H1 (cell line): ENCODE data around the gene ZNF699. TPM values are rescaled to one million over a fixed set of nuclear protein-coding genes. Genes with fewer than 3 reads are reported as not detected.

Experiments
- CTCF ChIA-PET: fragments of 300-600 bp; sonication (Branson Sonifier 250); formaldehyde crosslinking; loops from one replicate; lab custom pipeline; 2021; ENCODE audit not compliant: partially characterized antibody; lab: Charles Lee
- POLR2A ChIA-PET: fragments of 300-600 bp; sonication (Branson Sonifier 250); formaldehyde crosslinking; loops from one replicate; lab custom pipeline; 2021; ENCODE audit warnings: inconsistent platforms; ENCODE audit not compliant: partially characterized antibody; lab: Charles Lee
- DNase-seq, 2 experiments: peaks; one replicate each; pipeline versions ENCODE4 v3.0.0 to v3.0.0-alpha.2; 2010 to 2022; ENCODE audit warnings: low spot score in 2 of 2, low read depth in 1 of 2, mixed read lengths in 1 of 2
- FAIRE-seq: peaks from 2 replicates; lab custom pipeline; 2011; peaks lifted over from hg19 to GRCh38; lab: Jason Lieb, UNC
- H2AFZ ChIP-seq: 2 replicates; pipeline ENCODE4 v1.8.1; 2012; ENCODE audit warnings: low read length, inconsistent platforms
- H2AK5ac ChIP-seq: 2 replicates; pipeline ENCODE4 v1.6.1; 2013; ENCODE audit warnings: low read depth, low read length
- H2BK120ac ChIP-seq: replicated peaks from 2 replicates; pipeline ENCODE3; 2013; ENCODE audit warnings: low read depth, low read length, inconsistent platforms
- H2BK12ac ChIP-seq: 2 replicates; pipeline ENCODE4 v1.6.1; 2013; ENCODE audit warnings: low read depth, low read length
- H2BK15ac ChIP-seq: 2 replicates; pipeline ENCODE4 v1.6.1; 2013; ENCODE audit warnings: low read length
- H2BK20ac ChIP-seq: 2 replicates; pipeline ENCODE4 v1.6.1; 2013; ENCODE audit warnings: low read length
- H2BK5ac ChIP-seq: 2 replicates; pipeline ENCODE4 v1.6.1; 2013; ENCODE audit warnings: low read depth, low read length
- H3K14ac ChIP-seq: 2 replicates; pipeline ENCODE4 v1.6.1; 2013; ENCODE audit warnings: inconsistent platforms; ENCODE audit not compliant: insufficient read length
- H3K18ac ChIP-seq: 2 replicates; pipeline ENCODE4 v1.6.1; 2013; ENCODE audit warnings: low read length; ENCODE audit errors: extremely low read depth
- H3K23ac ChIP-seq: 2 replicates; pipeline ENCODE4 v1.6.1; 2013; ENCODE audit warnings: inconsistent platforms; ENCODE audit not compliant: insufficient read length
- H3K23me2 ChIP-seq: 2 replicates; pipeline ENCODE4 v1.6.1; 2013; ENCODE audit warnings: low read depth, low read length
- H3K27ac ChIP-seq: 2 replicates; pipeline ENCODE4 v1.6.1; 2011; ENCODE audit warnings: low read depth, low read length, inconsistent platforms
- H3K27me3 ChIP-seq, 4 experiments: replicated peaks in 1 of 4; 1 replicate in 1 of 4; 2 replicates in 3 of 4; pipeline versions ENCODE4 v1.6.1 to v1.8.1; 2011 to 2013; ENCODE audit warnings: low read length in 3 of 4, mild to moderate bottlenecking in 3 of 4, inconsistent platforms in 2 of 4, mixed read lengths in 2 of 4, moderate library complexity in 1 of 4; ENCODE audit not compliant: control insufficient read depth in 3 of 4, insufficient read depth in 3 of 4; ENCODE audit errors: extremely low read depth in 1 of 4
- H3K36me3 ChIP-seq, 4 experiments: 2 replicates each; pipeline versions ENCODE4 v1.6.1 to v1.8.1; 2011 to 2013; ENCODE audit warnings: mild to moderate bottlenecking in 4 of 4, low read length in 3 of 4, moderate library complexity in 2 of 4, control low read depth in 1 of 4, inconsistent platforms in 1 of 4; ENCODE audit not compliant: insufficient read depth in 4 of 4, control insufficient read depth in 2 of 4
- H3K4ac ChIP-seq: replicated peaks from 2 replicates; pipeline ENCODE3; 2013; ENCODE audit warnings: low read length, low read depth, mixed read lengths, inconsistent platforms; ENCODE audit not compliant: insufficient read length
- H3K4me1 ChIP-seq, 4 experiments: replicated peaks in 1 of 4; 1 replicate in 1 of 4; 2 replicates in 3 of 4; pipeline versions ENCODE4 v1.6.1 to v1.8.1; 2011 to 2013; ENCODE audit warnings: low read length in 3 of 4, inconsistent platforms in 2 of 4, mixed read lengths in 1 of 4; ENCODE audit not compliant: insufficient read depth in 4 of 4, control insufficient read depth in 3 of 4
- H3K4me2 ChIP-seq, 2 experiments: 2 replicates each; pipeline versions ENCODE4 v1.6.1 to v1.8.1; 2011 to 2013; ENCODE audit warnings: low read depth in 2 of 2, low read length in 2 of 2, control low read depth in 1 of 2, inconsistent platforms in 1 of 2, mild to moderate bottlenecking in 1 of 2; ENCODE audit not compliant: insufficient read depth in 1 of 2
- H3K4me3 ChIP-seq, 4 experiments: fragments of 200-600, 300-600 bp in 1 of 4; sonication (generic), shearing (Covaris generic), sonication (Bioruptor Twin) in 1 of 4; 2 replicates each; pipeline versions ENCODE4 v1.5.1 to v1.8.1; 2011 to 2016; ENCODE audit warnings: low read length in 4 of 4, low read depth in 3 of 4, control low read depth in 2 of 4, inconsistent platforms in 2 of 4, mild to moderate bottlenecking in 2 of 4, mixed read lengths in 1 of 4, moderate library complexity in 1 of 4; ENCODE audit not compliant: insufficient read depth in 2 of 4; ENCODE audit errors: extremely low read depth in 1 of 4
- H3K56ac ChIP-seq: replicated peaks from 2 replicates; pipeline ENCODE3; 2013; ENCODE audit warnings: low read depth, mild to moderate bottlenecking, mixed read lengths, low read length, inconsistent platforms; ENCODE audit not compliant: insufficient read length
- H3K79me1 ChIP-seq: 2 replicates; pipeline ENCODE4 v1.6.1; 2013; ENCODE audit warnings: low read depth, low read length, control low read depth
- H3K79me2 ChIP-seq, 2 experiments: 2 replicates each; pipeline versions ENCODE4 v1.6.1 to v1.8.1; 2012 to 2013; ENCODE audit warnings: low read length in 2 of 2, mild to moderate bottlenecking in 2 of 2, inconsistent platforms in 1 of 2; ENCODE audit not compliant: insufficient read depth in 2 of 2, control insufficient read depth in 1 of 2
- H3K9ac ChIP-seq, 4 experiments: replicated peaks in 1 of 4; 1 replicate in 1 of 4; 2 replicates in 3 of 4; pipeline versions ENCODE4 v1.6.1 to v1.8.1; 2011 to 2013; ENCODE audit warnings: low read depth in 3 of 4, low read length in 3 of 4, control low read depth in 2 of 4, mild to moderate bottlenecking in 2 of 4, moderate library complexity in 2 of 4, inconsistent platforms in 1 of 4; ENCODE audit errors: extremely low read depth in 1 of 4
- H3K9me3 ChIP-seq, 2 experiments: 2 replicates each; pipeline versions ENCODE4 v1.6.1 to v1.8.1; 2012 to 2013; ENCODE audit warnings: mild to moderate bottlenecking in 2 of 2, moderate library complexity in 2 of 2, control low read depth in 1 of 2, inconsistent platforms in 1 of 2, low read depth in 1 of 2, low read length in 1 of 2, mixed read lengths in 1 of 2; ENCODE audit not compliant: insufficient read depth in 2 of 2
- H4K20me1 ChIP-seq, 2 experiments: replicated peaks in 1 of 2; 2 replicates each; pipeline versions ENCODE3 to v1.8.1; 2011 to 2013; ENCODE audit warnings: inconsistent platforms in 2 of 2, low read length in 2 of 2, mild to moderate bottlenecking in 1 of 2; ENCODE audit not compliant: insufficient read depth in 2 of 2, control insufficient read depth in 1 of 2
- H4K5ac ChIP-seq: 2 replicates; pipeline ENCODE4 v1.6.1; 2013; ENCODE audit warnings: low read length, low read depth, mixed read lengths, inconsistent platforms; ENCODE audit not compliant: insufficient read length
- H4K8ac ChIP-seq: 2 replicates; pipeline ENCODE4 v1.8.0; 2013; ENCODE audit warnings: mild to moderate bottlenecking, moderate library complexity, low read length, inconsistent platforms; ENCODE audit not compliant: insufficient read depth; ENCODE audit errors: extremely low read depth
- H4K91ac ChIP-seq: replicated peaks from 2 replicates; pipeline ENCODE3; 2013; ENCODE audit warnings: low read length, mixed read lengths, inconsistent platforms; ENCODE audit not compliant: insufficient read length
- BCL11A ChIP-seq, 2 experiments: IDR thresholded peaks; one replicate each; pipeline ENCODE4 v1.6.1; 2011; ENCODE audit warnings: low read depth in 2 of 2, low read length in 2 of 2, mild to moderate bottlenecking in 2 of 2
- CBX8 ChIP-seq: fragments of 300-800, 300-1000 bp; sonication (generic); IDR thresholded peaks from 2 replicates; pipeline ENCODE4 v1.7.1; 2016; ENCODE audit warnings: low read depth, low read length, borderline replicate concordance
- CEBPB ChIP-seq: IDR thresholded peaks from 2 replicates; pipeline ENCODE4 v1.6.1; 2012; ENCODE audit warnings: low read depth, low read length
- CHD1 ChIP-seq: IDR thresholded peaks from 2 replicates; pipeline ENCODE4 v1.6.1; 2012; ENCODE audit warnings: low read depth, low read length, improper control_type of control experiment
- CHD2 ChIP-seq: IDR thresholded peaks from 2 replicates; pipeline ENCODE4 v1.6.1; 2012; ENCODE audit warnings: low read length, improper control_type of control experiment
- EP300 ChIP-seq, 2 experiments: IDR thresholded peaks; 1 replicate in 1 of 2; 2 replicates in 1 of 2; pipeline ENCODE4 v1.6.1; 2011 to 2012; ENCODE audit warnings: low read depth in 2 of 2, low read length in 2 of 2, mild to moderate bottlenecking in 2 of 2, borderline replicate concordance in 1 of 2, inconsistent platforms in 1 of 2, moderate library complexity in 1 of 2
- GABPA ChIP-seq: IDR thresholded peaks from 2 replicates; pipeline ENCODE4 v1.6.1; 2011; ENCODE audit warnings: mild to moderate bottlenecking, low read length, moderate library complexity, borderline replicate concordance; ENCODE audit not compliant: insufficient read depth
- NANOG ChIP-seq: IDR thresholded peaks from 2 replicates; pipeline ENCODE4 v1.6.1; 2011; ENCODE audit warnings: low read length, low read depth, mild to moderate bottlenecking, inconsistent platforms; ENCODE audit not compliant: insufficient read depth, poor library complexity, severe bottlenecking
- POU5F1 ChIP-seq: IDR thresholded peaks from 2 replicates; pipeline ENCODE4 v1.6.1; 2011; ENCODE audit warnings: low read depth, mild to moderate bottlenecking, low read length, moderate library complexity
- RFX5 ChIP-seq: IDR thresholded peaks from 2 replicates; pipeline ENCODE4 v1.6.1; 2011; ENCODE audit warnings: low read depth, low read length, improper control_type of control experiment, borderline replicate concordance
- SIX5 ChIP-seq: IDR thresholded peaks from 2 replicates; pipeline ENCODE4 v1.6.1; 2011; ENCODE audit warnings: mild to moderate bottlenecking, low read depth, low read length
- SP1 ChIP-seq: IDR thresholded peaks from 2 replicates; pipeline ENCODE4 v1.6.1; 2011; ENCODE audit warnings: low read depth, low read length
- USF2 ChIP-seq: IDR thresholded peaks from 2 replicates; pipeline ENCODE4 v1.6.1; 2011; ENCODE audit warnings: low read length, improper control_type of control experiment
- ZNF274 ChIP-seq: IDR thresholded peaks from 2 replicates; pipeline ENCODE4 v1.7.0; 2012; ENCODE audit warnings: low read length, borderline replicate concordance; ENCODE audit errors: extremely low read depth
- WGBS, 2 experiments: shearing (Covaris generic) in 1 of 2; methylation state at CpG; one replicate each; pipeline versions ENCODE4 v1.1.6 to v1.1.7; 2013 to 2015; ENCODE audit warnings: low lambda C conversion rate in 2 of 2, mixed read lengths in 2 of 2, inconsistent platforms in 1 of 2, low coverage in 1 of 2, missing lambda C conversion rate in 1 of 2; ENCODE audit not compliant: insufficient replicate concordance in 2 of 2, insufficient coverage in 1 of 2, insufficient read length in 1 of 2; ENCODE audit errors: extremely low coverage in 1 of 2, missing lambda C conversion rate in 1 of 2; 5-methylcytosine and 5-hydroxymethylcytosine counted together
- polyA plus RNA-seq, 7 experiments: library from polyadenylated mRNA; depleted of rRNA in 3 of 7; stranded (reverse) in 5 of 7; unstranded in 2 of 7; fragments of >200 nt in 5 of 7; fragments of 200-250 nt in 2 of 7; gene quantifications; 1 replicate in 5 of 7; 2 replicates in 1 of 7; 4 replicates in 1 of 7; pipeline versions ENCODE4 v1.2.1 to v1.2.3, GENCODE V29; 2011 to 2013; ENCODE audit warnings: missing spikeins in 2 of 7, mixed read lengths in 2 of 7
- total RNA-seq: library from RNA; stranded (reverse); fragmentation: NEBNext Ultra II Directional; extraction: Animal tissue kit (Norgen Biotek cat#: 25700); gene quantifications from 2 replicates; pipeline ENCODE4 v1.2.1, GENCODE V29; 2021

Gene ZNF699
- total and polyA plus RNA-seq, 2 of the 8 experiments (the other 6 are each of a cell fraction or from before 2014, with no cell fraction given) = 1.00 to 3.3 TPM

DNA sequence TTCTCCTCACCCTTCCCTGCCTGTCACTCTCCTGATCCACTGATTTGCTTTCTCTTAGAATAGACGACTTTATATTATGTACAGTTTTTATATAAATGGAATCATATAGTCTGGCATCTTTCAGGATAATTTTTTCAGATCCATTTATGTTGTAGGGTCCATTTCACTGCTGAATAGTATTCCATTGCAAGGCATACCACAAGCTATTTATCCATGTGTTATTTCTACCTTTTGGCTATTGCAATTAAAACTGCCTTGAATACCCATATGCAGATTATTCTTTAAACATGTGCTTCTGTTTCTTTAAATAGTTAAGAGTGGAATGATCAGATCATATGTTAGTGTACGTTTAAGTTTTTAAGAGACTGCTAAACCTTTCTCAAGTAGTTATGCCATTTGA lies 35.4 kb upstream of the ZNF699 start:
- H2BK120ac ChIP-seq = no peak overlapping the region
- H2AK5ac ChIP-seq = no peak overlapping the region
- no peak overlapping the region for H3K18ac ChIP-seq
- no peaks in the 10 kb centered on the region for H3K4me1 ChIP-seq
- no peak overlapping the region for H3K4me3 ChIP-seq
- H3K9ac ChIP-seq = no peak overlapping the region
- H2BK12ac ChIP-seq = no peak overlapping the region
- no peaks in the 10 kb centered on the region for H3K79me1 ChIP-seq
- H3K56ac ChIP-seq = no peak overlapping the region
- no peaks in the 10 kb centered on the region for H3K23me2 ChIP-seq
- H3K79me2 ChIP-seq = no peaks in the 10 kb centered on the region
- H4K91ac ChIP-seq = no peak overlapping the region
- no peaks in the 10 kb centered on the region for H3K27me3 ChIP-seq
- H2BK5ac ChIP-seq = no peak overlapping the region
- H3K9me3 ChIP-seq = peaks cover 67 to 72% of the 10 kb centered on the region in 2 experiments
- POLR2A ChIA-PET = no interaction called here
- no peak for FAIRE-seq
- no peak overlapping the region for H3K4ac ChIP-seq
- no peak overlapping the region for H3K14ac ChIP-seq
- CTCF ChIA-PET = no interaction called here
- H4K5ac ChIP-seq = no peak overlapping the region
- no peak overlapping the region for H2BK20ac ChIP-seq
- 86% methylated on average over 2 of the region's 2 CpGs; no CpG with 5 or more reads in 1 of the 2 experiments for WGBS, 2 experiments
- H4K8ac ChIP-seq = no peak overlapping the region
- no peaks in the 10 kb centered on the region for H4K20me1 ChIP-seq
- no peak for DNase-seq
- H2BK15ac ChIP-seq = no peak overlapping the region
- no peak overlapping the region for H3K23ac ChIP-seq
- H2AFZ ChIP-seq = no peak overlapping the region
- no peak overlapping the region for H3K27ac ChIP-seq
- no peak overlapping the region for H3K4me2 ChIP-seq
- peaks cover 2 to 65% (median 33%) of the 10 kb centered on the region in 4 experiments; a peak in 7 of 8 replicates for H3K36me3 ChIP-seq
- TF ChIP-seq POU5F1 (no peak), CEBPB (no peak), GABPA (no peak), ZNF274 (no peak), NANOG (no peak), USF2 (no peak), EP300 (IDR thresholded peaks at IDR 0.05; ENCODE audit: borderline replicate concordance in 1 of 2, low read depth in 2 of 2, low read length in 2 of 2) (no peak), BCL11A (IDR thresholded peaks at IDR 0.05; ENCODE audit: low read depth in 2 of 2, low read length in 2 of 2) (no peak), SP1 (no peak), CBX8 (no peak), CHD1 (no peak), RFX5 (no peak), CHD2 (no peak), SIX5 (no peak)
